SJCRH30 (cell line): ENCODE results near the gene NRTN. TPM values are rescaled to one million over a fixed set of nuclear protein-coding genes. Genes with fewer than 3 reads are reported as not detected.
"Not testable (repeated sequence)": the region's sequence is repeated elsewhere in the genome, so short reads cannot be mapped to it uniquely, and the experiment has no call there.

Experiments
- DNase-seq, 2 experiments: peaks; one replicate each; pipeline ENCODE4 v3.0.0-alpha.2; 2015 to 2020
- H3K27ac ChIP-seq: fragments of 250-450 bp; sonication (Bioruptor Pico); 2 replicates; pipeline ENCODE4 v1.5.1; 2020; ENCODE audit warnings: mild to moderate bottlenecking, moderate library complexity
- H3K27me3 ChIP-seq: fragments of 250-450 bp; sonication (Bioruptor Pico); 2 replicates; pipeline ENCODE4 v1.5.1; 2020; ENCODE audit warnings: mild to moderate bottlenecking, moderate library complexity
- H3K36me3 ChIP-seq: fragments of 250-450 bp; sonication (Bioruptor Pico); 2 replicates; pipeline ENCODE4 v1.5.1; 2020; ENCODE audit warnings: mild to moderate bottlenecking, moderate library complexity
- H3K4me1 ChIP-seq: fragments of 250-450 bp; sonication (Bioruptor Pico); 2 replicates; pipeline ENCODE4 v1.5.1; 2020; ENCODE audit warnings: mild to moderate bottlenecking, moderate library complexity
- H3K4me3 ChIP-seq: fragments of 250-450 bp; sonication (Bioruptor Pico); 2 replicates; pipeline ENCODE4 v1.5.1; 2020; ENCODE audit warnings: mild to moderate bottlenecking, moderate library complexity
- H3K9me3 ChIP-seq: fragments of 250-450 bp; sonication (Bioruptor Pico); replicated peaks from 2 replicates; pipeline ENCODE4 v1.5.1; 2020; ENCODE audit warnings: mild to moderate bottlenecking, moderate library complexity
- total RNA-seq: library from RNA; depleted of rRNA; stranded (reverse); fragments of >200 nt; shearing (Covaris generic); gene quantifications from 2 replicates; pipeline ENCODE4 v1.2.3, GENCODE V29; 2014

NRTN gene
- total RNA-seq, 1 experiment from 2014 or later: 21.5 TPM

- not testable (repeated sequence) for H3K4me1 ChIP-seq, H3K9me3 ChIP-seq, H3K27ac ChIP-seq, H3K36me3 ChIP-seq, DNase-seq, H3K27me3 ChIP-seq, H3K4me3 ChIP-seq
These were observed 50.3 kb downstream of the NRTN start for GRCh38 chr19:5855151-5855550.

DNA sequence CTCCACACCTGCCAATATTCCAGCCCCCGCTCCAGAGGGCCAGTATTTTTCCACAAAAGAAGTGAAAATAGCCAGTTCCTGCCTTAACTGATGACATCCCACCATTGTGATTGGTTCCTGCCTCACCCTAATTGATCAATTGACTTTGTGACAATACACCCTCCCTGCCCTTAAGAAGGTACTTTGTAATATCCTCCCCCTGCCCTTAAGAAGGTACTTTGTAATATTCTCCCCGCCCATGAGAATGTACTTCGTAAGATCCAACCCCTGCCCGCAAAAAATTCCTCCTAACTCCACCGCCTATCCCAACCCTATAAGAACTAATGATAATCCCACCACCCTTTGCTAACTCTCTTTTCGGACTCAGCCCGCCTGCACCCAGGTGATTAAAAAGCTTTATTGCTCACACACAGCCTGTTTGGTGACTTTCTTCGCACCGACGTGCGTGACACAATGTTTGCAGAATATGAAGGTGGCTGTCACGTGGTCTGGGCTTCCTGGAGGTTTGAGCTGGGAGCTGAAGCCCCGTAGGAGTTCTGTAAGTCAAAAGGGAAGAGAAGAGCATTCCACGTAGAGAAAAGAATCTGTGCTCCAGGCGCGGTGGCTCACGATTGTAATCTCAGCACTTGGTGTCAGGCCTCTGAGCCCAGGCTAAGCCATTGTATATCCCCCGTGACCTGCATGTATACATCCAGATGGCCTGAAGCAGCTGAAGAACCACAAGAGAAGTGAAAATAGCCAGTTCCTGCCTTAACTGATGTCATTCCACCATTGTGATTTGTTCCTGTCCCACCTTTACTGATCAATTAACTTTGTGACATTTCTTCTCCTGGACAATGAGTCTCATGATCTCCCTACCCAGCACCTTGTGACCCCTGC lies 52.6 kb downstream of the NRTN start:
- H3K36me3 ChIP-seq: peaks cover 8% of the 10 kb centered on the region; the same call in 1 of the 2 replicates
- no peak overlapping the region; the same call in 1 of the 2 replicates for H3K27ac ChIP-seq
- no peak overlapping the region for H3K4me3 ChIP-seq
- no peaks in the 10 kb centered on the region for H3K9me3 ChIP-seq
- no peak for DNase-seq
- H3K4me1 ChIP-seq: peaks cover 4% of the 10 kb centered on the region
- H3K27me3 ChIP-seq: no peaks in the 10 kb centered on the region

DNA sequence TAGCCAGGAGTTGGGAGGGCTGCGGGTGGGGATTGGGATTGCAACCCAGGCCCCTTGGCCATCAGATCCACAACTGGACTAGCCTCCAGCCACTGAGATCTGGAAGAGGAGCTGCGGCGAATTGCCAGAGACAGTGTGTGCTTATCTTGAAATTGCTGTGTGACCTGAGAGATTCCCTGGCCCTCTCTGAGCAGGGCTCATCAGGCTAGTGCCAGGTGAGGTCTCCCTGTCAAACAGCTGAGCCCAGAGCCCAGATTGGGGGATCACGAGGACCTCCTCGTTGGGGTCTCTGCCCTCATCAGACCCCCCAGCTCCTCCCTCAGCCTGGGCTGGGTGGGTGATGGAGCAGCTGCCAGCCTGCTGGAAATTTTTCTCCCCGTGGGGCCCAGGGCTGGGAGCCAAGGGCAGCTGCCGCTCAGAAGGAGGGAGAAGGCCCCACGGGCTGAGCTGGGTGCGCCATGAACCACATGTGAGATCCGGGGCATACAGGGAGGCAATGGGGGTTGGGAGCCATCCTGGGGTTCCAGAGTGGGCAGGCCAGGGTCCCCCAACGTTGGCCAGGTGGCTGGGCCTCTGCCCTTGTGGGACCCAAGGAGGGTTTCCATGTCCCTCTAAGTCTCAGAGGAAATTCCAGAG lies 58.3 kb downstream of the NRTN start:
- Histone ChIP-seq H3K9me3 (no peaks in the 10 kb centered on the region), H3K27me3 (no peaks in the 10 kb centered on the region), H3K36me3 (no peaks in the 10 kb centered on the region), H3K27ac (no peak overlapping the region), H3K4me3 (no peak overlapping the region), H3K4me1 (peaks cover 9% of the 10 kb centered on the region)
- DNase-seq: peak; percentile 49 to 53

DNA sequence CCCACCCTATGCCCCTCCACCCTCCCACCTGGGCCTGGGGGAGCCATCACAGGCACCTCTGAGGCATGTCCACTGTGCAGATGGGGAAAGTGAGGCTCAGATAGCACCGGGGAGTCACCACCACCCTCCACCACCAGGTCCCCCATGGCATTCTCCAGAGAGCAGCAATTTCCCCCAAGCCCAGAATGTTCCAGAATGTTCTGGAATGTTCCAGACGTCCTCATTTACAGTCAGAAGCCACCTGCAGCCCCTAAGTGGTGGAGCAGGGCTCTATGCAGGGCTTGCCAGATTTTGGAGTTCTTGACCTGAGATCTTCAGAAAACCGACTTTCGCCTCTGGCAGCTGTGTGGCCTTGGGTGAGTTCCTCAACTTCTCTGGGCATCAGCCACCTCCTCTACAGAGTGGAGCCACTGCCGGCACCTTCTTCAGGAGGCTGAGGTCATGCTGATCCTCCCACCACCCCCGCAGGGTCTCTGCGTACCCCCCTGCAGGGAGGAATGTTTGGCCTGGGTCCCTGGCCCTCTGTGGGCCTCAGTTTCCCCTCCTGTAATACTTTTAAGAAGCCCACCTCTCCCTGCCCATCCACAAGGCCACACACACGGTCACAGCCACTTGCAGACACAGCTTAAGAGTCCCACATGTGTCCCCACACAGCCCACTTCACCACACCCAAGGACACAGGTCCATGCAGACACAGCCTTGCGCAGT lies 59.3 kb downstream of the NRTN start:
- H3K4me3 ChIP-seq: no peak overlapping the region
- no peak for DNase-seq
- H3K27me3 ChIP-seq: no peaks in the 10 kb centered on the region
- H3K9me3 ChIP-seq: no peaks in the 10 kb centered on the region
- H3K36me3 ChIP-seq: no peaks in the 10 kb centered on the region
- H3K27ac ChIP-seq: no peak overlapping the region
- H3K4me1 ChIP-seq: peaks cover 9% of the 10 kb centered on the region

DNA sequence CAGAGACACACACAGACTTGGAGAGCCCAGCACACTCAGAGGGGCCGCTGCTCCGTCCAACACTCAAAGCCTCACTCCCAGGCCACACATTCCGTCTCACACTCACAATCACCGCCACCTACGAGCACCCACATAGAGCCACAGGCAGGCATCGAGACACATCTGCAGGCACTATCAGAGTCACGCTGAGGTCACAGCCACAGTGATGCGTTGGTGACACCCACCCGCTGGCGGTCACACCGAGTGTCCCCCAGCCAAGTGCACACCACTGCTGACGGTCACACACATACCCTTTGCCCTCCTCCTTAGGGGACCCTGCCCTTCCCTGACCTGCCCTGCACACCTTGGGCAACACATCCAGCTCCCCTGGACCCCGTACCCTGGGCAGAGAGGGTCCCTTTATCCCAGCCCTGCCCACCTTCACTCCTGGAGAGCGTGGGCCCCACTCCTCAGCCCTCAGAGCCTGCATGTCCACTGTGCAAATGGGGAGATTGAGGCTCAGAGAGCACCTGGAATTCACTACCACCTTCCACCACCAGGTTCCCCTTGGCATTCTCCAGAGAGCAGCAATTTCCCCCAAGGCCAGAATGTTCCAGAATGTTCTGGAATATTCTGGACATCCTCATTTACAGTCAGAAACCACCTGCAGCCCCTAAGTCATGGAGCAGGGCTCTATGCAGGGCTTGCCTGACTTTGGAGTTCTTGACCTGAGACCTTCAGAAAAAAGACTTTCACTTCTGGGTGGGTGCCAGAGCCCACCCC lies 60.0 kb downstream of the NRTN start:
- H3K9me3 ChIP-seq: no peaks in the 10 kb centered on the region
- DNase-seq: no peak
- no peaks in the 10 kb centered on the region for H3K27me3 ChIP-seq
- H3K4me3 ChIP-seq: no peak overlapping the region
- H3K4me1 ChIP-seq: peaks cover 9% of the 10 kb centered on the region
- H3K36me3 ChIP-seq: no peaks in the 10 kb centered on the region
- H3K27ac ChIP-seq: no peak overlapping the region

- H3K27me3 ChIP-seq: no peaks in the 10 kb centered on the region
- no peak for DNase-seq
- H3K27ac ChIP-seq: no peak overlapping the region
- H3K4me1 ChIP-seq: peaks cover 9% of the 10 kb centered on the region
- H3K4me3 ChIP-seq: no peak overlapping the region
- H3K36me3 ChIP-seq: no peaks in the 10 kb centered on the region
- no peaks in the 10 kb centered on the region for H3K9me3 ChIP-seq
These were observed 60.9 kb downstream of the NRTN start for GRCh38 chr19:5865772-5866171.

DNA sequence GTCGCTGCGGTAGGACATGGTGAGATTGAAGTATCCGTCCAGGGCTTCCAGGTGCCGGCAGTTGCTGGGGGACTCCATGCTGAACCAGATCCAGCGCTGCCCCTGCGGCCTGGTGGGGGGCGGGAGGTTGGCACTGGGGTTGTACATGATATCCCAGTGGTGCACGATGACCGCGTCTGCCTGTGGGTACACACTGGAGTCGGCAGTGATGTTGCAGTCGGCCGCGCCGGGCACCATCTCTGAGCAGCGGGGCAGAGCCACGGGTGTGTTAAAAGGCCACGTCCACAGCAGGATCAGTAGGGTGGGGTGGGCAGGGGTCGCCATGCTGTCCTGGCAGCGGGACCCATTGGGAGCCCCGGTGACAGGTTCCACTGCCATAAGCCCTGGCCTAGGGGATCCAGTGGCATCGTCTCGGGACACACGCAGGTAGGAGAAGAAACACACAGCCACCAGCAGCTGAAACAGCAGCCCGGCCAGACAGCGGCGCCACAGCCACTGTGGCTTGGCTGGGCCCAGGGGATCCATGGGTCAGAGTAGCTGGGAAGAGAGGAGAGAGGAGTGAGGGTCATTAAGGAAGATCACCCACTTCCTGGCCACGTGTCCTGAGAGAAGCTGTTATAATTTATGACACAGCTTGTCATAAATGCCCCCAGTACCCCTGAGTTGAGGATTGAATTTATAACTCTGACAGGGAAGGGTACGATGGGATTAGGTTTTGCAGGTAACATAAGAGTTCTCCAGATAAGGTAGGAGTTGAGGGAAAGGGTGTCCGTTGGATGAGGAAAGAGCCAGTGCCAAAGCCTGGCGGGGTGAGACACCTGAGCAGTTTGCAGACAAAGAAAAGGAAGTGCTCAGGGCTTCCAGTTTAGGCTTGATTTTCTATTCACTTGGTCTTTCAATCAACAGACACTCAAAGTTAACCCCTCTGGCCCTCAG lies 62.6 kb downstream of the NRTN start:
- no peak for DNase-seq
- no peaks in the 10 kb centered on the region for H3K9me3 ChIP-seq
- H3K27ac ChIP-seq: no peak overlapping the region
- H3K4me1 ChIP-seq: peaks cover 5% of the 10 kb centered on the region
- no peaks in the 10 kb centered on the region for H3K36me3 ChIP-seq
- no peaks in the 10 kb centered on the region for H3K27me3 ChIP-seq
- no peak overlapping the region for H3K4me3 ChIP-seq

- H3K36me3 ChIP-seq: no peaks in the 10 kb centered on the region
- H3K27me3 ChIP-seq: no peaks in the 10 kb centered on the region
- no peak for DNase-seq
- H3K4me1 ChIP-seq: peaks cover 3% of the 10 kb centered on the region; the same call in 1 of the 2 replicates
- no peaks in the 10 kb centered on the region for H3K9me3 ChIP-seq
- no peak overlapping the region for H3K4me3 ChIP-seq
- no peak overlapping the region for H3K27ac ChIP-seq
These were observed 66.1 kb downstream of the NRTN start for GRCh38 chr19:5870986-5871394.

GRCh38 chr19:5873617-5874199 lies 68.8 kb downstream of the NRTN start:
- no peak overlapping the region for H3K27ac ChIP-seq
- no peaks in the 10 kb centered on the region for H3K36me3 ChIP-seq
- no peaks in the 10 kb centered on the region for H3K9me3 ChIP-seq
- H3K4me1 ChIP-seq: peaks cover 27% of the 10 kb centered on the region
- H3K4me3 ChIP-seq: no peak overlapping the region
- no peak for DNase-seq
- H3K27me3 ChIP-seq: no peaks in the 10 kb centered on the region

DNA sequence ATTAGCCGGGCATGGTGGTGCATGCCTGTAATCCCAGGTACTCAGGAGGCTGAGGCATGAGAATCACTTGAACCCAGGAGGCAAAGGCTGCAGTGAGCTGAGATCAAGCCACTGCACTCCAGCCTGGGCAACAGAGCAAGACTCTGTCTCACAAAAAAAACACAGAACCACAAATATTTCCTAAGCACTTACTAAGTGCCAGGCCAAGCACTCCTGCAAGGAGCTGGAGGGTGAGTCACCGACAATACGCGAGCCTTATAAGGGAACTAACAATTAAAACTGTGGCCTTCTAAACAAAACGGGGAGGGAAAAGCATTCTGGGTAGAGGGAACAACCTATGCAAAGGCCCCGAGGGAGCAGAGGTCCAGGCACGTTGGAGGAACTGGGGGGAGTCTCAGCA lies 69.6 kb downstream of the NRTN start:
- H3K36me3 ChIP-seq, DNase-seq, H3K4me3 ChIP-seq, H3K27ac ChIP-seq, H3K9me3 ChIP-seq, H3K27me3 ChIP-seq: not testable (repeated sequence)
- H3K4me1 ChIP-seq: peaks cover 34% of the 10 kb centered on the region

DNA sequence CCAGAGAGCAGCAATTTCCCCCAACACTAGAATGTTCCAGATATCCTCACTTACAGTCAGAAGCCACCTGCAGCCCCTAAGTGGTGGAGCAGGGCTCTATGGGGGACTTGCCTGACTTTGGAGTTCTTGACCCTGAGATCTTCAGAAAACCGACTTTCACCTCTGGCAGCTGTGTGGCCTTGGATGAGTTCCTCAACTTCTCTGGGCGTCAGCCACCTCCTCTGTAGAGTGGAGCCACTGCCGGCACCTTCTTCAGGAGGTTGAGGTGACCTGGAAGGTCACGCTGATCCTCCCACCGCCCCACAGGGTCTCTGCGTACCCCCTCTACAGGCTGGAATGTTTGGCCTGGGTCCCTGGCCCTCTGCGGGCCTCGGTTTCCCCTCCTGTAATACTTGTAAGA lies 72.6 kb downstream of the NRTN start:
- Histone ChIP-seq H3K27ac (peak overlapping the region; percentile 81), H3K36me3 (no peaks in the 10 kb centered on the region), H3K27me3 (no peaks in the 10 kb centered on the region), H3K9me3 (no peaks in the 10 kb centered on the region), H3K4me3 (no peak overlapping the region), H3K4me1 (peaks cover 52% of the 10 kb centered on the region)
- DNase-seq: peak in 1 of 2 experiments; percentile 39

- DNase-seq: peak; percentile 50 to 77
- Histone ChIP-seq H3K36me3 (no peaks in the 10 kb centered on the region), H3K4me3 (no peak overlapping the region), H3K4me1 (peaks cover 55% of the 10 kb centered on the region), H3K27me3 (no peaks in the 10 kb centered on the region), H3K27ac (peak overlapping the region; percentile 81), H3K9me3 (no peaks in the 10 kb centered on the region)
These were observed 73.0 kb downstream of the NRTN start for GRCh38 chr19:5877882-5878281.
